C4-2B (cell line): ENCODE measurements around the gene OR2T10.

Experiments used
- CTCF ChIP-seq: fragments of 450-650 bp; conservative IDR thresholded peaks from 2 replicates; pipeline ENCODE4 v1.5.1; 2017; ENCODE audit warnings: mild to moderate bottlenecking
- ZFX ChIP-seq: fragments of 450-650 bp; IDR thresholded peaks from 2 replicates; pipeline ENCODE4 v1.6.1; 2017

GRCh38 chr1:248631354-248632008, 34.0 kb upstream of the OR2T10 start:
- TF ChIP-seq CTCF (no peak), ZFX (no peak)
